ENCODE results near the gene FIZ1.
A peak's percentile ranks its signal among the peaks of the same experiment; 100 is the strongest.

Gene FIZ1

GRCh38 chr19:55613396-55613795 is 14.1 kb upstream of the FIZ1 start:
- DNase-seq, result no peak

- DNase-seq, result no peak
Observed at GRCh38 chr19:55611983-55612645, 12.8 kb upstream of the FIZ1 start.

GRCh38 chr19:55611300-55611982 is 12.1 kb upstream of the FIZ1 start:
- no peak for DNase-seq

GRCh38 chr19:55609326-55609725 is 10.0 kb upstream of the FIZ1 start:
- no peak for DNase-seq

GRCh38 chr19:55606817-55607216 is 7.5 kb upstream of the FIZ1 start:
- no peak for DNase-seq

- no peak for DNase-seq
Observed at GRCh38 chr19:55606471-55606787, 7.1 kb upstream of the FIZ1 start.

GRCh38 chr19:55605637-55606470 is 6.5 kb upstream of the FIZ1 start, which contains the start of gene ZNF865:
ZNF865 (plus strand) TSS chr19:55605647; CDS start chr19:55613619, 7,972 bp downstream.
- DNase-seq, result peak; percentile 78

- peak; percentile 96 for DNase-seq
Observed at GRCh38 chr19:55605207-55605636, 5.9 kb upstream of the FIZ1 start.

- DNase-seq, result no peak
Observed at GRCh38 chr19:55603581-55604292, 4.4 kb upstream of the FIZ1 start.

GRCh38 chr19:55603115-55603514 is 3.8 kb upstream of the FIZ1 start:
- DNase-seq, result no peak

GRCh38 chr19:55602104-55603001 is 3.0 kb upstream of the FIZ1 start:
- DNase-seq, result no peak

- no peak for DNase-seq
Observed at GRCh38 chr19:55601084-55601483, 1.8 kb upstream of the FIZ1 start.

GRCh38 chr19:55600662-55601028 is 1.3 kb upstream of the FIZ1 start:
- DNase-seq, result no peak

- peak; percentile 100 for DNase-seq
Observed at GRCh38 chr19:55599842-55600661, 735 bp upstream of the FIZ1 start, which contains the start of gene ZNF524. ZNF524 (plus strand) TSS chr19:55600288; CDS start chr19:55602113, 1,825 bp downstream.

- peak; percentile 99 for DNase-seq
Observed at GRCh38 chr19:55598719-55599467, 424 bp downstream of the FIZ1 start.

GRCh38 chr19:55598034-55598433 is 1.3 kb downstream of the FIZ1 start:
- no peak for DNase-seq

- no peak for DNase-seq
Observed at GRCh38 chr19:55597501-55597921, 1.8 kb downstream of the FIZ1 start.

- no peak for DNase-seq
Observed at GRCh38 chr19:55596304-55596703, 3.0 kb downstream of the FIZ1 start.

GRCh38 chr19:55594996-55595545 is 4.2 kb downstream of the FIZ1 start:
- no peak for DNase-seq

All from retina (tissue), 1 donor.